Hepatocyte (in vitro differentiated cells): Measurements from ENCODE around the gene ALG8. TPM values are rescaled to one million over a fixed set of nuclear protein-coding genes. Genes with fewer than 3 reads are reported as not detected.

Experiments
- DNase-seq: peaks from one replicate; pipeline ENCODE4 v3.0.0-alpha.2; 2016; ENCODE audit warnings: low spot score
- H2AFZ ChIP-seq: fragments of 200-600 bp; sonication (generic); 2 replicates; pipeline ENCODE4 v1.6.0; 2016; ENCODE audit warnings: antibody characterized with exemption, mild to moderate bottlenecking
- H3K27ac ChIP-seq: fragments of 200-600 bp; sonication (generic); 2 replicates; pipeline ENCODE4 v1.5.1; 2016; ENCODE audit warnings: mild to moderate bottlenecking
- H3K27me3 ChIP-seq: fragments of 200-600 bp; sonication (generic); 2 replicates; pipeline ENCODE4 v1.6.1; 2016
- H3K36me3 ChIP-seq: fragments of 200-600 bp; sonication (generic); replicated peaks from 2 replicates; pipeline ENCODE4 v1.5.1; 2016; ENCODE audit warnings: low read depth; ENCODE audit not compliant: insufficient read depth
- H3K4me1 ChIP-seq: fragments of 200-600 bp; sonication (generic); 2 replicates; pipeline ENCODE4 v1.5.1; 2016; ENCODE audit warnings: mild to moderate bottlenecking, moderate library complexity; ENCODE audit not compliant: insufficient read depth
- H3K4me2 ChIP-seq: fragments of 200-600 bp; sonication (generic); 2 replicates; pipeline ENCODE4 v1.6.0; 2016
- H3K4me3 ChIP-seq: fragments of 200-600 bp; sonication (generic); 2 replicates; pipeline ENCODE4 v1.5.1; 2016; ENCODE audit warnings: mild to moderate bottlenecking
- H3K79me2 ChIP-seq: fragments of 200-600 bp; sonication (generic); 2 replicates; pipeline ENCODE4 v1.6.0; 2017; ENCODE audit warnings: mild to moderate bottlenecking
- H3K9me2 ChIP-seq: fragments of 200-600 bp; sonication (generic); replicated peaks from 2 replicates; pipeline ENCODE4 v1.6.0; 2017; ENCODE audit warnings: mild to moderate bottlenecking; ENCODE audit not compliant: insufficient read depth
- H3K9me3 ChIP-seq: fragments of 200-600 bp; sonication (generic); 2 replicates; pipeline ENCODE4 v1.5.1; 2016; ENCODE audit warnings: low read depth, mild to moderate bottlenecking
- H4K20me1 ChIP-seq: fragments of 200-600 bp; sonication (generic); 2 replicates; pipeline ENCODE4 v1.6.0; 2016; ENCODE audit warnings: mild to moderate bottlenecking; ENCODE audit not compliant: insufficient read depth, poor library complexity, severe bottlenecking
- CTCF ChIP-seq: fragments of 200-600 bp; sonication (generic); IDR thresholded peaks from 2 replicates; pipeline ENCODE4 v1.5.1; 2016; ENCODE audit warnings: antibody characterized with exemption, mild to moderate bottlenecking; ENCODE audit not compliant: poor library complexity
- EZH2 ChIP-seq: fragments of 200-600 bp; sonication (generic); IDR thresholded peaks from 2 replicates; pipeline ENCODE4 v1.6.1; 2016; ENCODE audit warnings: antibody characterized with exemption, mild to moderate bottlenecking, borderline replicate concordance
- EZH2phosphoT487 ChIP-seq: fragments of 200-600 bp; sonication (generic); IDR thresholded peaks from one replicate; pipeline ENCODE4 v1.6.1; 2018; ENCODE audit warnings: antibody characterized with exemption, mild to moderate bottlenecking, low read depth, moderate library complexity; ENCODE audit not compliant: unreplicated experiment, severe bottlenecking
- WGBS: methylation state at CpG from one replicate; pipeline ENCODE4 v1.1.6; 2016; ENCODE audit warnings: low lambda C conversion rate; ENCODE audit errors: missing lambda C conversion rate; 5-methylcytosine and 5-hydroxymethylcytosine counted together
- polyA plus RNA-seq: library from polyadenylated mRNA; unstranded; fragments of >200 nt; fragmentation: Nextera tagmentation; extraction: Ambion mirVana; gene quantifications from 2 replicates; pipeline ENCODE4 v1.2.1, GENCODE V29; 2016
- total RNA-seq: library from RNA; depleted of rRNA; stranded (reverse); fragments of >200 nt; gene quantifications from 2 replicates; pipeline ENCODE4 v1.2.3, GENCODE V29; 2014

ALG8 gene
- total and polyA plus RNA-seq, 2 experiments from 2014 or later, result 43.1 to 74.3 TPM

GRCh38 chr11:78181185-78181584 is 41.8 kb upstream of the ALG8 start:
- peaks cover 8% of the 10 kb centered on the region for H3K4me1 ChIP-seq
- H4K20me1 ChIP-seq, result no peaks in the 10 kb centered on the region
- no peak overlapping the region for H3K27ac ChIP-seq
- H3K9me3 ChIP-seq, result no peaks in the 10 kb centered on the region
- no peak overlapping the region for H3K4me3 ChIP-seq
- H3K36me3 ChIP-seq, result no peaks in the 10 kb centered on the region
- WGBS, result 75% methylated on average over 2 of the region's 2 CpGs
- no peaks in the 10 kb centered on the region for H3K9me2 ChIP-seq
- H3K27me3 ChIP-seq, result no peaks in the 10 kb centered on the region
- no peak overlapping the region for H2AFZ ChIP-seq
- DNase-seq, result no peak
- TF ChIP-seq EZH2phosphoT487, result no peak
- no peak for TF ChIP-seq CTCF
- no peak for TF ChIP-seq EZH2
- H3K4me2 ChIP-seq, result no peak overlapping the region
- peaks cover 21% of the 10 kb centered on the region for H3K79me2 ChIP-seq

- 95% methylated on average over 4 of the region's 4 CpGs for WGBS
These were observed 41.3 kb upstream of the ALG8 start for GRCh38 chr11:78180751-78181150.

GRCh38 chr11:78179459-78180071 is 40.1 kb upstream of the ALG8 start:
- no peak overlapping the region for H3K4me2 ChIP-seq
- no peaks in the 10 kb centered on the region for H3K9me2 ChIP-seq
- no peaks in the 10 kb centered on the region for H3K4me1 ChIP-seq
- H3K27ac ChIP-seq, result no peak overlapping the region
- peak; percentile 80 for DNase-seq
- TF ChIP-seq EZH2phosphoT487, result no peak
- TF ChIP-seq CTCF, result no peak
- no peak for TF ChIP-seq EZH2
- no peak overlapping the region for H3K4me3 ChIP-seq
- no peaks in the 10 kb centered on the region for H3K27me3 ChIP-seq
- H3K36me3 ChIP-seq, result no peaks in the 10 kb centered on the region
- no peak overlapping the region for H2AFZ ChIP-seq
- 80% methylated on average over 7 of the region's 7 CpGs for WGBS
- peaks cover 12% of the 10 kb centered on the region for H3K79me2 ChIP-seq
- no peaks in the 10 kb centered on the region for H3K9me3 ChIP-seq
- no peaks in the 10 kb centered on the region for H4K20me1 ChIP-seq

More at GRCh38 chr11:78180751-78181150, 41.3 kb upstream of the ALG8 start:
- DNase-seq, result no peak
- H3K36me3 ChIP-seq, result no peaks in the 10 kb centered on the region
- H3K4me2 ChIP-seq, result no peak overlapping the region
- H3K4me1 ChIP-seq, result peaks cover 8% of the 10 kb centered on the region
- no peaks in the 10 kb centered on the region for H4K20me1 ChIP-seq
- no peaks in the 10 kb centered on the region for H3K9me3 ChIP-seq
- H3K79me2 ChIP-seq, result peaks cover 21% of the 10 kb centered on the region
- H3K9me2 ChIP-seq, result no peaks in the 10 kb centered on the region
- H3K27ac ChIP-seq, result no peak overlapping the region
- TF ChIP-seq EZH2phosphoT487 (no peak), EZH2 (no peak)
- no peak overlapping the region for H3K4me3 ChIP-seq
- no peak overlapping the region for H2AFZ ChIP-seq
- no peaks in the 10 kb centered on the region for H3K27me3 ChIP-seq

GRCh38 chr11:78177216-78177615 is 37.8 kb upstream of the ALG8 start:
- TF ChIP-seq EZH2 (no peak), CTCF (no peak), EZH2phosphoT487 (no peak)
- H3K27ac ChIP-seq, result no peak overlapping the region
- H3K79me2 ChIP-seq, result no peaks in the 10 kb centered on the region
- WGBS, result 88% methylated on average over 7 of the region's 7 CpGs
- H2AFZ ChIP-seq, result no peak overlapping the region
- DNase-seq, result no peak
- H3K9me3 ChIP-seq, result no peaks in the 10 kb centered on the region
- H3K4me3 ChIP-seq, result no peak overlapping the region
- H3K27me3 ChIP-seq, result no peaks in the 10 kb centered on the region
- no peak overlapping the region for H3K4me2 ChIP-seq
- H3K4me1 ChIP-seq, result no peaks in the 10 kb centered on the region
- no peaks in the 10 kb centered on the region for H3K36me3 ChIP-seq
- no peaks in the 10 kb centered on the region for H3K9me2 ChIP-seq
- H4K20me1 ChIP-seq, result no peaks in the 10 kb centered on the region
